Caco-2 (cell line): ENCODE measurements around the gene UBXN10. TPM values are rescaled to one million over a fixed set of nuclear protein-coding genes. Genes with fewer than 3 reads are reported as not detected.

Experiments
- BruUV-seq: library from RNA; stranded (reverse); fragments of 400-500 nt; replicated peaks from 2 replicates; lab custom pipeline; 2021; lab: Mats Ljungman, UMichigan
- CTCF ChIA-PET: fragments of 300-600 bp; sonication (Branson Sonifier 250); formaldehyde crosslinking; loops from one replicate; lab custom pipeline; 2022; ENCODE audit warnings: antibody characterized with exemption; lab: Charles Lee
- POLR2A ChIA-PET: fragments of 300-600 bp; sonication (Branson Sonifier 250); formaldehyde crosslinking; loops from one replicate; lab custom pipeline; 2022; ENCODE audit warnings: antibody characterized with exemption; lab: Charles Lee
- DNase-seq, 2 experiments: peaks; one replicate each; pipeline versions ENCODE4 v3.0.0 to v3.0.0-alpha.2; 2020 to 2022
- H3K27me3 ChIP-seq: replicated peaks from 2 replicates; pipeline ENCODE4 v1.6.0; 2011; ENCODE audit warnings: low read length; ENCODE audit not compliant: control insufficient read depth, insufficient read depth
- H3K36me3 ChIP-seq: 2 replicates; pipeline ENCODE4 v1.5.1; 2011; ENCODE audit warnings: low read length; ENCODE audit not compliant: control insufficient read depth, insufficient read depth
- H3K4me1 ChIP-seq: fragments of 250-450 bp; sonication (Bioruptor Pico); 2 replicates; pipeline ENCODE4 v1.5.1; 2020; ENCODE audit warnings: mild to moderate bottlenecking
- H3K4me3 ChIP-seq: 2 replicates; pipeline ENCODE4 v1.5.1; 2011; ENCODE audit warnings: low read depth, mild to moderate bottlenecking, control low read depth, low read length
- H3K9me3 ChIP-seq: fragments of 250-450 bp; sonication (Bioruptor Pico); 2 replicates; pipeline ENCODE4 v1.5.1; 2020; ENCODE audit warnings: mild to moderate bottlenecking, moderate library complexity
- H3K27ac Mint-ChIP-seq: one replicate; pipeline ENCODE4 v1.8.0; 2022; ENCODE audit warnings: mixed read lengths; ENCODE audit not compliant: unreplicated experiment
- H3K27me3 Mint-ChIP-seq: one replicate; pipeline ENCODE4 v1.8.0; 2022; ENCODE audit warnings: mixed read lengths; ENCODE audit not compliant: insufficient read depth, unreplicated experiment
- H3K36me3 Mint-ChIP-seq: one replicate; pipeline ENCODE4 v1.8.0; 2022; ENCODE audit warnings: mild to moderate bottlenecking, mixed read lengths; ENCODE audit not compliant: insufficient read depth, unreplicated experiment
- H3K4me1 Mint-ChIP-seq: one replicate; pipeline ENCODE4 v1.8.0; 2022; ENCODE audit warnings: low read depth, mixed read lengths; ENCODE audit not compliant: unreplicated experiment
- H3K4me3 Mint-ChIP-seq: one replicate; pipeline ENCODE4 v1.8.0; 2022; ENCODE audit warnings: mild to moderate bottlenecking, moderate library complexity, mixed read lengths; ENCODE audit not compliant: unreplicated experiment
- H3K9me3 Mint-ChIP-seq: one replicate; pipeline ENCODE4 v1.8.0; 2022; ENCODE audit warnings: mixed read lengths; ENCODE audit not compliant: unreplicated experiment
- CTCF ChIP-seq, 2 experiments: fragments of 200-600 bp in 1 of 2; IDR thresholded peaks; 1 replicate in 1 of 2; 2 replicates in 1 of 2; pipeline versions ENCODE4 v1.5.1 to v1.8.0; 2011 to 2022; ENCODE audit warnings: antibody characterized with exemption in 1 of 2, control low read depth in 1 of 2, inconsistent platforms in 1 of 2, low read depth in 1 of 2, low read length in 1 of 2, mild to moderate bottlenecking in 1 of 2, moderate library complexity in 1 of 2; ENCODE audit not compliant: insufficient read depth in 1 of 2, severe bottlenecking in 1 of 2, unreplicated experiment in 1 of 2
- intact Hi-C: fragments of 100-400 bp; cut with micrococcal nuclease; formaldehyde crosslinking; loops from one replicate; pipeline ENCODE4 v1.10.0; 2022; ENCODE audit not compliant: unreplicated experiment
- total RNA-seq: library from RNA; stranded (reverse); gene quantifications from 2 replicates; pipeline ENCODE4 v1.2.3, GENCODE V29; 2022

The UBXN10 gene
- total RNA-seq, 1 experiment from 2014 or later, result 0.07 TPM

GRCh38 chr1:20139776-20140612 lies 45.9 kb upstream of the UBXN10 start:
- Histone ChIP-seq H3K4me3 (no peak overlapping the region), H3K9me3 (no peaks in the 10 kb centered on the region), H3K36me3 (no peaks in the 10 kb centered on the region), H3K4me1 (no peaks in the 10 kb centered on the region), H3K27me3 (no peaks in the 10 kb centered on the region)
- Mint-ChIP-seq H3K4me3 (no peak overlapping the region), H3K27me3 (no peaks in the 10 kb centered on the region), H3K36me3 (no peaks in the 10 kb centered on the region), H3K4me1 (no peaks in the 10 kb centered on the region), H3K27ac (no peak overlapping the region), H3K9me3 (no peaks in the 10 kb centered on the region)
- CTCF ChIA-PET, result no interaction called here
- intact Hi-C loops, result no loop called here
- TF ChIP-seq CTCF (IDR thresholded peaks at IDR 0.05; ENCODE audit: insufficient read depth in 1 of 2, low read depth in 1 of 2, low read length in 1 of 2, severe bottlenecking in 1 of 2, unreplicated experiment in 1 of 2), result no peak
- POLR2A ChIA-PET, result no interaction called here
- no peak for DNase-seq
- no TSS peak for BruUV-seq

- Mint-ChIP-seq H3K9me3 (no peaks in the 10 kb centered on the region), H3K36me3 (no peaks in the 10 kb centered on the region), H3K27me3 (no peaks in the 10 kb centered on the region), H3K27ac (no peak overlapping the region), H3K4me1 (no peaks in the 10 kb centered on the region), H3K4me3 (no peak overlapping the region)
- Histone ChIP-seq H3K9me3 (no peaks in the 10 kb centered on the region), H3K4me3 (no peak overlapping the region), H3K4me1 (no peaks in the 10 kb centered on the region), H3K36me3 (no peaks in the 10 kb centered on the region), H3K27me3 (no peaks in the 10 kb centered on the region)
- no peak for TF ChIP-seq CTCF (IDR thresholded peaks at IDR 0.05; ENCODE audit: insufficient read depth in 1 of 2, low read depth in 1 of 2, low read length in 1 of 2, severe bottlenecking in 1 of 2, unreplicated experiment in 1 of 2)
- CTCF ChIA-PET, result no interaction called here
- BruUV-seq, result no TSS peak
- POLR2A ChIA-PET, result no interaction called here
- intact Hi-C loops, result no loop called here
- DNase-seq, result no peak
Measured at GRCh38 chr1:20141001-20141400, 44.9 kb upstream of the UBXN10 start.

GRCh38 chr1:20141466-20141865 lies 44.4 kb upstream of the UBXN10 start:
- Histone ChIP-seq H3K4me3 (no peak overlapping the region), H3K27me3 (no peaks in the 10 kb centered on the region), H3K4me1 (no peaks in the 10 kb centered on the region), H3K9me3 (no peaks in the 10 kb centered on the region), H3K36me3 (no peaks in the 10 kb centered on the region)
- Mint-ChIP-seq H3K36me3 (no peaks in the 10 kb centered on the region), H3K4me3 (no peak overlapping the region), H3K9me3 (no peaks in the 10 kb centered on the region), H3K27me3 (no peaks in the 10 kb centered on the region), H3K27ac (no peak overlapping the region), H3K4me1 (no peaks in the 10 kb centered on the region)
- BruUV-seq, result no TSS peak
- ChIA-PET CTCF (no interaction called here), POLR2A (no interaction called here)
- no peak for TF ChIP-seq CTCF (IDR thresholded peaks at IDR 0.05; ENCODE audit: insufficient read depth in 1 of 2, low read depth in 1 of 2, low read length in 1 of 2, severe bottlenecking in 1 of 2, unreplicated experiment in 1 of 2)
- DNase-seq, result no peak
- intact Hi-C loops, result no loop called here
